Activated T-cell treated with anti-CD3 and anti-CD28 coated beads, Interleukin-2, amount 50 U/mL, for 1 hour (primary cell): Measurements from ENCODE around the gene NOL9.
"Not testable (repeated sequence)": the region's sequence is repeated elsewhere in the genome, so short reads cannot be mapped to it uniquely, and the experiment has no call there.

ENCODE experiments used
- DNase-seq: peaks from one replicate; pipeline ENCODE4 v3.0.0-alpha.2; 2020

The NOL9 gene

DNA sequence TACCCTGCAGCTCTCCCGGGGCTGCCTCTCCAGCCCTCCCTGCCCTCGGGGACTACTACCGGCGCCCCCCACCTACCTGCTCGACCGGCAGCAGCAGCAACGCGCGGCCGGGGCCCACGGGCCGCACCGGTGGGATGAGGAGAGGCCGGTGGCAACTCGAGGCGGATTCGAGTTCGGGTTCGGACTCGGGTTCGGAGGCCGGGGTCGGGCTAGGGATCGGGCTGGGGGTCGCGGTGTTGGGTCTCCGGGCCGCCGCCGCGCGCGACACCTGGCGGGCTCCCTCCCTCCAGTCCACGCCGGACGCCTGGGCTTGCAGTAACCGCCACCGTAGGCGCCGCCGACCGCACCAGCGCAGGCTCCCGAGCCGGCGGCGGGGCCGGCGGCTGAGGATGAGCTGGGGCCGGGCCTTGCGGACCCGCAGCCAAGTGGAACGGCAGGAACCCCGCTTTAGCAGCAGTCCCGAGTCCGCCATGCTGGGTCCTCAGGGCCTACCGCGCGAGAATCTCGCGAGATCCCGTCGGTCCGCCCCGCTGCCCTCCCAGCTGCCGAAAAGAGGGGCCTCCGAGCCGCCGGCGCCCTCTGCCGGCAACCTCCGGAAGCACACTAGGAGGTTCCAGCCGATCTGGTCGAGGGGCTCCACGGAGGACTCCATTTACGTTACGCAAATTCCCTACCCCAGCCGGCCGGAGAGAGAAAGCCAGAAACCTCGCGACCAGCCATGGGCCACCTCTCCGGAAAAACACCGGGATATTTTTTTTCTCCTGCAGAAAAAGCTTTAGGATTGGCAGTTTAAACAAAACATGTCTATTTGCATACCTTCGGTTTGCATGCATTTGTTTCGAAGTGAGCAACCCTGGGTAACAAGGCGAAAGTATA lies at the start of gene NOL9:
Gene NOL9 (minus strand): TSS at position 483 of the 876 bp plus-strand sequence. CDS start 11 bp downstream, at position 472.
- DNase-seq, result peak; percentile 96

DNA sequence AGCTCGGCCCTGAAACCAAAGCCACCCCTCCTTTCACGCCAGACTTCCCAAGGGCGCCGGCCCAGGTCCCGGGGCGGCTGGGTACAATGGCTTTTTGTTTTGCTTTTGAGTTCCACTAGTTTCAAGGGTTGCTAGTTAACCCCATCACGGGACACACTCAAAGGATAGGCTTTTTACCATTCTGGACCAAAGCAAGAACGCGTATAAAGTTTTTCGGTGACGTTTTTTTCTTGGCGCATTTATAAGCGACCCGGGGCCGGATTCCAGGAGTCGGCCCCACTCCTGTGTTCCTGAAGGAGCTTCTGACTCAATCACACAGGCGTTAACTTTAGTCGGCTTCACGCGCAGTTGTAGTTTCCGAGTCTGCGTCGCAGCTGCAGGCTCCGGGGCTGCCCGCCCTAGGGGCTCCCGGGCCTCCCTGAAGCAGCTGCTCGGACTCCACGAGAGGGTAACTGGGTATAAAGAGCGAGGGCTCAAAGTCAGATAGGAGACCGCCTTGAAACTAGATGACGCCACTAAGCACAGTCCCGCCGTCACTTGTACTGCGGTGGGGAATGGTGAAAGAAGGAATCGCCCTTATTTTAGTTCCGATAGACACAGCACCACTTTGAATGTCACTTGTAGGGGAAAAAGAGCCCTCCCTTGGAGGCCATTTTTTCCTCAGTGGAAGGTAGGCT lies 49.1 kb upstream of the NOL9 start:
- peak; percentile 73 for DNase-seq

GRCh38 chr1:6602669-6603237 lies 48.4 kb upstream of the NOL9 start, which contains the start of gene KLHL21:
Gene KLHL21, minus strand, starts transcription at chr1:6602869. Its CDS starts 52 bp downstream, at chr1:6602817.
- DNase-seq, result peak; percentile 86

DNA sequence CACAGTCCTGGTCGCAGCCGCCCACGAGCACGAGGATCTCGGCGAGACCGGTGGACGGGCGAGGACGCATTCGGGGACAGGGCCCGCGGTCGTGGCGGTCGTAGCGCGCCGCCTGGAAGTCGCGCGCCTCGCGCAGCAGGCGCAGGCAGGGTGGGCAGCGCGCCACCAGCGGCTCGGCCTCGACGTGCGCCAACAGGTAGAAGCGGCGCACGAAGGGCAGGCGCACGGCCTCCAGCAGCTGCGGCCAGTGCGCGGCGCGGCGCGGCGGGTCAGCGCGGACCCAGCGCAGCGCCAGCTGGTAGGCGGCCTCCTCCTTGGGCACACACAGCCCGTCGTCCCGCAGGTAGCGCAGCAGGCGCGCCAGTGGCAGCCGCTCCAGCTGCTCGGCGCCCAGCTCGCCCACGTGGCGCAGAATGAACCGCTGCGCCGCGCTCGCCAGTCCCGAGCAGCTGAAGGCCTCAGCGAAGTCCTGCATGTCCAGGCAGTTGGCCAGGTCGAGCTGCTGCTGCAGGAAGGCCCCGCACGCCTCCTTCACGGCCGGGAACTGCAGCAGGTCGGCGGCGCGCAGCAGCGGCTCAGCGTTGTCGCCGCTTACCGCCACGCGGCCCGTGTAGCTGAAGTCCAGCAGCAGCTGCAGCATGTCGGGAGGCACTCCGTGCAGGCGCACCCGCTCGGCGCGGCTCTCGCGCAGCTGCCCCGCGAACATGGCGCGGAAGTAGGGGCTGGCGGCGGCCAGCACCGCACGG lies 47.8 kb upstream of the NOL9 start:
- DNase-seq, result peak; percentile 55

DNA sequence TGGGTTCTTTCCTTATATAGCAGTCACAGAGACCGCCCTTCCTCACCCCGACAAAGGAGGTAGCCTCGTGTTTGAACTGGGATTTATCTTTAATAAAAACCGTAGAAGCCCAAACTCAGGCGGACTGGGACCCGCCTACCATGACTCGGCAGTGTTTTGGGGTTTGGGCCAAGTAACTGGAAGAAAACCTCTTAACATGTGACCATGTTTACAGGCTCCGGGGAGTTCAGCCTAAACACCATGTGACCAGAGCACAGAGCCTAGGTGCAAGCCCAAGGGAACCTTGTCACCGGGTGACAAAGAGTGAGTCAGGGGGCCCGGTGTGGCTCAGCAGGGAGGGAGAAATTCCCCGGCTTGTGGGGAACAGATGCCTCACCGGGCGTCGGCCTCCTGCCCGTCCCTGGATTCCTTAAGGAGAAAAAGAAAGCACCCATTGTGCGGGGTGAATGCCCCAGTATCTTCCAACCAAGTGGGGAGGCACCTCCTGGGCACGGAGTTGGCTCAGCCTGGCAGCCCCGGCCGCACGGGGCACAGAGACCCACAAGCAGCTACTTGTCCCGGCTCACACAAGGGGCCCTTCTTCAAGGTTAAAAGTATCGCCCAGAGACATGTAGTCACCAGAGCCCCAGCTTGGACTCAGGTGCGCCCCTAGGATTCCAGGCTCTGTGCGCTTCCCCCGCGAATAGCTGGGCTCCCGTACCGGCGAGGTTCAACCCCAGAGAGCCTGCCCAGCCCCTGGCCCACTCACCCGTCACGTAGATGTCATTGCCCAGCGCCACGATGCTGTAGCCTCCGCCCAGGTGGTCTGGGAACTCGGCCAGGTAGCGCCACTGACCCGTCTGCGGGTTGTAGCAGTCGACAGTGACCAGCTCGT lies 47.0 kb upstream of the NOL9 start:
- DNase-seq, result peak; percentile 72

- no peak for DNase-seq
Observed at GRCh38 chr1:6600410-6601048, 46.2 kb upstream of the NOL9 start.

- DNase-seq, result not testable (repeated sequence)
Observed at GRCh38 chr1:6599991-6600390, 45.7 kb upstream of the NOL9 start.

DNA sequence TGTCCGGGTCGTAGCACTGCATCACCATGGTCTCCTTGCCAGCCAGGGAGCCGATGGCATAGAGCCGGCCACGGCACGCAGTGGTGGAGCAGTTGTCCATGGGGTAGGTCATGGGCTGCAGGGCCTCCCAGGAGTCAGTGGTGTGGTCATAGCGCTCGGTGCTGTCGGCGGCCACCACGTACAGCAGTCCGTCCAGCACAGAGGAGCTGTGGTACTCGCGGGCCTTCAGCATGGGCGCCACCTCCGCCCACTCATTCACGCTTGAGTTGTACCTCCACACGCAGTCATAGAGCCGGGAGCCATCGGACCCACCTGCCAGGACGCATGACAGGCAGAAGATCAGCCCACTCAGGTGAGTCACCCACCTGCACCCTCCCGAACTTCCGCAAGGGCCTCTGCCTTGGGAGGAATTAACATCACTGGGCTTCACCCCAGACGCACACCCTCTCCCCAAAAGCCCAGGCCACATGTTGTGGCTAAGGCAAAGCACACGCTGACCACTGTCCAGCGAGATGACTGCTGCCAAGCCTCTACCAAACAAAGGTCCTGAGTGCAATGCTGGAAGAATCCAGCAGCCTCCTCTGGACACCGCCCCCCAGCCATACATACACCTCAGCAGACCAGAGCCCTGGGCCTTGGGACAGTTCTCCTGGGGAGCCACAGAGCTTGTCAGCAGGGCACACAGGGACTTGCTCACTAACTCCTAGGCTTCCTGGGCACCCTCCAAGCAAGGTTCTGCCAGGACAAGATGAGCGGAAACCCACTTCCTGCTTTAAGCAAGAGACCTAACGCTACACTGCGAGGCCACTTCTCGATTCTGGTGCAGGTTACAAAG lies 45.0 kb upstream of the NOL9 start:
- DNase-seq, result peak; percentile 56

GRCh38 chr1:6597777-6598131 lies 43.4 kb upstream of the NOL9 start:
- DNase-seq, result no peak

DNA sequence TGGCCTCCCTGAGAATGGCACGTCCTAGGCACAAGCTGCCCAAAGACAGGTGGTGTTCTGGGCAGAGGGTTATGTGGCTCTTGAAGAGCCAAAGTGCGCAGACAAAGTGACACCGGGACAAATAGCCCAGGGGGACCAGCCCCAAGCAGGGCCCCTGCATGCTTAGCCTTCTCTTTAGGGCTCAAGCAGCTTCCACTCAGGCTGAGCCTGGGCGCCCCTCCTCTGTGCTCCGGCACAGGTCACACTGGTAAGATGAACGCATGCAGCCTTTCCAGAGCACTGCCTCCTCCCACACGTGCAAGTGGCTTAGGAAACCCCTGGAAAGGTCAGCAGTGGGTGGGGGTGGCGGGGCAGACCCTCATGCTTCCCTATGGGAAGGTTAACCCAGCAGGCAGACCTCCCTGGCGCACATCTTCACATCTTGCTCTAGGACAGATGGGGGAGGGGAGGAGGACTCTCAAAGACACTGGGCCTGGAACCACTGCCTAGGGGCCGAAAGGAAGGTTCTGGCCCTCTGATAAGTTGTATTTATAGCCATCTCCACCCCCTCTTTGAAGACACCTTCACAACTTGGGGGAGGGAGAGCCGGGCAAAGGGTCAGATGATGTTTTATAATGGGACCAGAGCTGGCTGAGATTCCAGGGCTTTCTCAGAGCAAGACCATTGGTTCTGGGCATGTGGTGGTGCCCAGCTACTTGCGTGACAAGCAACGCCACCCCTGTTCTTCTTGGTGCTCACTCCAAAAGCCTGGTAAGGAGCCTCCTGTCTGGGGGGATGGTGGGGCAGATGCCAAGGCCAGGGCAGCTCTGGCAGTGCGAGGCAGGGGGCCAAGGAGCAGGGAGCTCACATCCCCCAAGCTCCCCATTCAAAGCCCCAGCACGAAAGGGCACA lies 42.8 kb upstream of the NOL9 start:
- no peak for DNase-seq

DNA sequence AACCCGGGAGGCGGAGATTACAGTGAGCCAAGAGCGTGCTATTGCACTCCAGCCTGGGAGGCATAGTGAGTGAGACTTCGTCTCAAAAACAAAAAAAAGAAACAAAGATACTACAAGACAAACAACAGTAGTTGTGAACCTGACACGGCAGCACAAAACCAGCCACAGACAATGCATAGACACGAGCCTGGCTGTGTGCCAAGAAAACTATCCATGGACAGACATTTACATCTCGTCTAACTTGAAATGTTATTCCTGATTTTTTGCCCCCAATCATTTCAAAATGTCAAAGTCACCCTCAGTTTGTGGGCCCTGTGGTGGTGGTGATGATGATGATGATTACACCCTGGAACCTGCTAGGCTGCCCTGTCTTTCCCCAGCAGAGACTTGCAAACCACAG lies 42.0 kb upstream of the NOL9 start:
- DNase-seq, result no peak

GRCh38 chr1:6594977-6595740 lies 40.8 kb upstream of the NOL9 start:
- DNase-seq, result no peak

DNA sequence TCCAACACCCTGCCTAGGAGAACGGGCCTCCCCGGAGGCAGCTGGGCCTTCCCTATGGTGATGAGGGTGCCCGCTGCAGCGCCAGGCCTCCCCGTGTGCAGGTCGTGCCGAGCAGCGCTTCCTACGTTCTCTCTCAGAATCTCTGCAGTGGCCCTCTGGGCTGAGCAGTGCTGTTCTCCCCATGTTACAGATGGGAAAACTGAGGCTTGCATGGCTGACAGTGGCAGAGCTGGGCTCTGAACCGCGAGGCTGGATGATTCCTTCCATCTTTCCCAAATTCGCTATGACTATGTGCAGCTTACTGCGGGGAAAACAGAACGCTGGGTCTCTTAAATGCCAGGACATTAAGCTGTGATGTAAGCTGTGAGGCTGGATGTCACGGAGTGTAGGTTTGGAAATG lies 39.5 kb upstream of the NOL9 start:
- no peak for DNase-seq

- DNase-seq, result no peak
Observed at GRCh38 chr1:6592865-6593593, 38.7 kb upstream of the NOL9 start.

DNA sequence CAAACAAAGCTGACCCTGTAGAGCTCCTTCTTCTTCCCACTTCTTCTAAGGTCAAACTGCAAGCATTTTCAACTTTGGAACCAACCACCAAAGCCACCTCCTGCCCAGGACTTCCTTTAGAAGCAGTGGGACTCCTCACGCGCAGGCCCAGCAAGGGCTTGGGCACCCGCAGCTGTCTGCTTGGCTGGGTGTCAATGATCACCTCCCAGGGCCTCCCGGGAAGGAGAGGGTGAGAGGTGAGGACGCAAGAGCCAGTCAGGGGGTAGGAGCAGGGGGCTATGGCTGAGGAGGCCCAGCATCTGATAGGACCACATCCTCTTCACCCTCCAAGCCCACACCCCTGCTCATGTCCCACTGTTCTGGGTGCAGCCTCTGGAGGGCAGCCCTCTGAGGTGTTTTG lies 38.1 kb upstream of the NOL9 start:
- no peak for DNase-seq

- no peak for DNase-seq
Observed at GRCh38 chr1:6591644-6592043, 37.3 kb upstream of the NOL9 start.

DNA sequence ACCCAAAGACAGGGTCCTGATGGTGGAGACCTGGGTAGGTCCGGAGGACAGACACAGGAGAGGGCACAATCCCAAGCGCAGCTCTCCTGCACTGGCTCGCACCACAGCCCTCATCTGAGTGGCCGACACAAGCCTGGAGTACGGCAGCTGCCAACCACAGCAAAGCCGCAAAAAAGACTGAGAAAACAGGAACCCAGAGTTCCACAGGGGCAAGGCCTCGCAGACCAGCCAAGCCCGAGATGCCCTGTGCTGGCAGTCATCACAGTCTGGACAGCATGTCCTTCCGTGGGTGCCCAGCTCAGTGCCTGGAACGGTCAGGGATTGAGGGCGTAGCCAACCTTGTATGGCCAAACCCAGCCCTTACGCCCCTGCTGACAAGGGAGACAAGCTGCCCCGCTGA lies 36.9 kb upstream of the NOL9 start:
- no peak for DNase-seq

GRCh38 chr1:6590046-6590445 lies 35.7 kb upstream of the NOL9 start:
- DNase-seq, result no peak
